OCI-M1 (cell line): ENCODE results near the gene TMEM181.
A peak's percentile ranks its signal among the peaks of the same experiment; 100 is the strongest.
"Not testable (repeated sequence)": the region's sequence is repeated elsewhere in the genome, so short reads cannot be mapped to it uniquely, and the experiment has no call there.

ENCODE experiments used
- DNase-seq: peaks from one replicate; lab custom pipeline; 2025; lab: John Stamatoyannopoulos, UW

Gene TMEM181

GRCh38 chr6:158599635-158600034, 39.7 kb downstream of the TMEM181 start:
- DNase-seq, result no peak

GRCh38 chr6:158603261-158604047, 43.6 kb downstream of the TMEM181 start:
- no peak for DNase-seq

GRCh38 chr6:158604048-158604406, 44.1 kb downstream of the TMEM181 start:
- no peak for DNase-seq

GRCh38 chr6:158605266-158605878, 45.5 kb downstream of the TMEM181 start:
- peak; percentile 56 for DNase-seq

GRCh38 chr6:158606011-158606410, 46.1 kb downstream of the TMEM181 start:
- not testable (repeated sequence) for DNase-seq

GRCh38 chr6:158606935-158607334, 47.0 kb downstream of the TMEM181 start:
- no peak for DNase-seq

GRCh38 chr6:158607411-158608170, 47.7 kb downstream of the TMEM181 start:
- no peak for DNase-seq

GRCh38 chr6:158608221-158608620, 48.3 kb downstream of the TMEM181 start:
- DNase-seq, result no peak

- DNase-seq, result no peak
These were observed 49.7 kb downstream of the TMEM181 start for GRCh38 chr6:158609455-158610155.

GRCh38 chr6:158610319-158610968, 50.6 kb downstream of the TMEM181 start:
- no peak for DNase-seq

GRCh38 chr6:158611039-158611438, 51.1 kb downstream of the TMEM181 start:
- DNase-seq, result no peak

- no peak for DNase-seq
These were observed 51.9 kb downstream of the TMEM181 start for GRCh38 chr6:158611541-158612370.

- DNase-seq, result not testable (repeated sequence)
These were observed 54.7 kb downstream of the TMEM181 start for GRCh38 chr6:158614606-158615005.

- not testable (repeated sequence) for DNase-seq
These were observed 58.4 kb downstream of the TMEM181 start for GRCh38 chr6:158618289-158618688.

- no peak for DNase-seq
These were observed 60.3 kb downstream of the TMEM181 start for GRCh38 chr6:158619922-158620801.

GRCh38 chr6:158620963-158621693, 61.2 kb downstream of the TMEM181 start:
- DNase-seq, result no peak

GRCh38 chr6:158621694-158622544, 62.0 kb downstream of the TMEM181 start:
- DNase-seq, result no peak

- DNase-seq, result no peak
These were observed 62.8 kb downstream of the TMEM181 start for GRCh38 chr6:158622545-158623190.
